IPS-NIHi7 (cell line): Measurements from ENCODE around the gene VAMP5.
"Not testable (repeated sequence)": the region's sequence is repeated elsewhere in the genome, so short reads cannot be mapped to it uniquely, and the experiment has no call there.

Experiments
- DNase-seq: peaks from one replicate; pipeline ENCODE4 v3.0.0; 2012; ENCODE audit warnings: mixed read lengths; ENCODE audit errors: extremely low spot score

Gene VAMP5

GRCh38 chr2:85550486-85550885, 33.7 kb upstream of the VAMP5 start:
- DNase-seq = no peak

DNA sequence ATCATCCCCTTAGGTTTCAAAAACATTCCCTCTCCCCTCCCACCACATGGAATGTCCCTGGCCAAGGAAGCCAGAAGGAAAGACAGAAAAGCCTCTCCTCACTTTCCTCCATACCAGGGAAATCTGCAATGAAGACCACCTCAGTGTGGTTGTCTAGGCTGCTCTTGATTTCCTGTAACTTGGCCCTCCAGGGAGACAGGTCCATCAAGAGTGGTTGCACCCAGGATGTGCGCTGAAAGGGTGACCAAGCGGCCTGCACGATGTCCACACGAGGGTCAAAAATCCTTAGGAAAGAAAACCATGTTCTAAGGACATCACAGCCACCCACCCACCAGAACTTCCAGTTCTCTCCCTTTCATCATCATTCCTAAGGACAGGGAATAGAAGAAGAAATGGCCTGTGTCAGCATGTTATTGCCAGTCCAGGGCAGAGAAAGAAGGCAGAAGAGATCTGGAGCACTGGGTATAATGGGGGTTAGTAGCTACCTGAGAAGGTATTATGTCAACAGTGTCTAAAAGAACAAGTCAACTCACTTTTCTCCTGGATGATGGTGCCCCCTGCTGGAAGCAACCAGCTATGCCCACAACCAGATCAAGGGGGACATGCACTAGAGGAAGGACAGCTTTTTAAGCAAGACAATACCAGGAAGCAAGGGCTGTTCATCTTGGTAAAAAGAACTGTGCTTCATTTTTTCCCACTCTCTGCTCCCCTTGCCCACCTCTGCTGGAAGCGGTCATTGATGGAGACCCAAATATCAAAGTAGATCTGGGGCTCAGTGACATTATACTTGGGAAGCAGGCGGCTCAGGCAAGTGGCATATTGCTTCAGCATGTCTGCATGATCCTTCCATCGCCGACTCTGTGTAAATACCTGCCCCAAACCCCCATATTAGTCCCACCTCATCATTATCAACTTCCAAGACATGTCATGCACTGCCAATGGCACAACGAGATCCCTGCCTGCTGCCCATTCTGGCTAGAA, 32.2 kb upstream of the VAMP5 start:
- peak; percentile 73 for DNase-seq

GRCh38 chr2:85553184-85553583, 31.0 kb upstream of the VAMP5 start:
- no peak for DNase-seq

DNA sequence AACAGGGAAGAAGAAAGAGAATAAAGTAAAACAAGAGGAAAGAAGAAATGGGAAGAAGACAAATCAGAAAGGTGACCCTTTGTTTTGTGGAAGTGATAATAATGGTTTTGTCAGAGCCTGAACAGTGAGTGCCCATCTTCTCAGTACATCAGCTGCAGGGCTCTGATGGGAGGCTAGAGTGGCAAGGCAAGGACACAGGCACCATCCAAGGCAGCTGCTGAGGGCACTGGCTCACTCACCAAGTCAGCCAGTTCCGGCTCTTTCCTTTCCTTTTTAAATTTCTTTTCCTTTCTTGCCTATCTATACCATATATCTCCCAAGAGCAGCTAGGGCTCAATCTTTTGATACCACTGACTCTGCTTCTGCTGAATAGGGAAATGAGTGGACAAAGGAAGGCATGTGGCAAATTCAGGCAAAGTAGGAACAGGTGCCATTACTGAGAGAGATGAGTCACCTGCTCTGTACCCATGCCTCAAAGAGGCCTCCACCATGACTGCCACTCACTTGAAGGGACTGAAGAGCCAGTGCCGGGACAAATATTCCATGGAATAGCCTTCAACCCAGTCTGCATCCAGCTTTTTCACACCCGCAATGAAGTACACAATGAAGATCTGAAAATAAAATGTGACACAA, 29.1 kb upstream of the VAMP5 start:
- no peak for DNase-seq

GRCh38 chr2:85557130-85557529, 27.1 kb upstream of the VAMP5 start:
- no peak for DNase-seq

DNA sequence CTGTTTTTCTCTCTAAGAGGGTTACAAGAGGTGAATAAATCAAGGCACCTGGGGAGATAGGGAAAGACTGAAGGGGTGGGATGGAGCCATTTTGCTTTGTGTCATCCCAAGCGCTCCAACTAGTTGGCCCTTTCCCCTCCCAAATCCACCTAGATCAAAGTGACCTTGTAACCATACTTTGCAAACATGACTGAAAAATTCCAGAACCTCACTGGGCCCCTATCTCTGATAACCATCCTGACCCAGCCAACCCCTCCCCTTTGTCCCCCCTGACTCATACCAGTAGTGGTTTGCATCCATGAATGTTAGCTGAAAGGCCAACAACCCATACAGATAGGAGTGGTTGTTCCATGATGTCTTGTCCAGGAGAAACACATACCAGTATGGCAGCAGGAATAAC, 26.1 kb upstream of the VAMP5 start:
- no peak for DNase-seq

DNA sequence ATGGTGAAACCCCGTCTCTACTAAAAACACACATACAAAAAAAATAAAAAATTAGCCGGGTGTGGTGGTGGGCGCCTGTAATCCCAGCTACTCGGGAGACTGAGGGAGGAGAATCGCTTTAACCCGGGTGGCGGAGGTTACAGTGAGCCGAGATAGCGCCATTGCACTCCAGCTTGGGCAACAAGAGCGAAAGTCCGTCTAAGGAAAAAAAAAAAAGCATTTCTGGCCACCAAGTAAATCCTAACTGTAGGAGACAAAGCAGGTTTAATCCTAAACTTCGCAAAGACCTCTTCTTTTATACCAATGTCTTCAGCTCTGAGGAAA, 23.9 kb upstream of the VAMP5 start:
- not testable (repeated sequence) for DNase-seq

DNA sequence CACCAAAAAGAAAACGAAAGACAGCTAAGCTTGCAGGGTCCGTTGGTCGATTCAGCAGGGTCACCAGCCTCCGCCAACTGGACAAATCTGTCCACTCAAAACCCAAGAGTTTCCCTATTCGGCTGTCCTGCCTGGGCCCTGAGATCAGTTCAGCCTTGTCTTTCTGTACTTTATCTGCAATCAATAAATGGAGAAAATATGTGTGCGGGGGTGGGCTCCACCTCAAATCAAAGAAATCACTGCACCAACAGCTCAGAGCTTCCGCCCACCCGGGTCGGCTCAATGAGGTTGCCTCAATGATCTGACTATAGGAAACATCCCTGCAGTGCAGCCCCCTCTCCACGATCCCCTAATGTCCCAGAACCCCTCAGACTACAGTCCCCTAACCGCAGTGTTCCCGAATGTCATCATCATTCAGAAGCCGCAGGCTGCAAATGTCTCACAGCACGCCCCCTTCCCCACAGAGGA, 23.4 kb upstream of the VAMP5 start:
- DNase-seq = no peak

DNA sequence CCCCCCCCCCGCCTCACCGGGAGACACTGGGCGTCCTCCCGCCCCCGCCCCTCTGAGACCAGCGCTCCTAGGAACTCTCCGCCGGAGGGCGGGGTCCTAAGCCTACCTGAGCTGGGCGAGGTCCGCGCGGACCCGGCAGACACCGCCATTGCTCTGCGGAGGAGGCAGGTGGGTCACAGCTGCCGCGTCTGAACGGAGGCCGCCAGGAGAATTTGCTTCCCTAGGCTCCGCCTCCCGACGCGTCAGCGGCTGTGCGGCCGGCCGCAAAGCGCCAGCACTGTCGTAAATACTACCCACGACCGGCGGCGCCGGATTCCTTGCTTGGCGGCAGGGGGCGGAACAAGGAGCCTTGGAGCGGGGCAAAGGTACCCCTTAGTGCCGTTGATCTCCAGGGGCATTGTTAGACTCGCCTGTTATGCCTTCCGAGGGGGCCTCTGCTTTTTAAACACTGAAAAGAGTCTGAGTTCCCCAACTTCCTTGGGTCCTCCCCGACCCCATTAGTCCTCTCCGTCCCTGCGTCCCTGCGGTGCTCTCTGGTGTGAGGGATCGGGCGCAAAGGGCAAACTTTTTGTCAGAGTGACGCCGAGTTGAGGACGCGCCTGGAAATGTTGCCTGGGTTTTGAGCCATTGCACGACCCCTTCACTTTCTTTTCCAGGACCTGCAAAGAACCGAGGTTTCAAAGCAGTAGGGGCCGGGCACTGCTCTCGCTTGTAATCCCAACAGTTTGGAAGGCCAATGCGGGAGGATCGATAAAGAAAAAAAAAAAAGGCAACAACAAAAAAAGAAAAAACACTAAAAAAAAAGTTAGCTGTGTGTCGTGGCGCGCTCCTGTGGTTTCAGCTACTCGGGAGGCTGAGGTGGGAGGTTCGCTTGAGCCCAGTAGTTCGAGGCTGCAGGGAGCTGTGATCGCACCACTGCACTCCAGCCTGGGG, 22.7 kb upstream of the VAMP5 start, which contains the start of gene GGCX:
Gene GGCX, minus strand, starts transcription at position 214 of the 933 bp plus-strand sequence. Its CDS starts 65 bp downstream, at position 149.
- DNase-seq = peak; percentile 95

DNA sequence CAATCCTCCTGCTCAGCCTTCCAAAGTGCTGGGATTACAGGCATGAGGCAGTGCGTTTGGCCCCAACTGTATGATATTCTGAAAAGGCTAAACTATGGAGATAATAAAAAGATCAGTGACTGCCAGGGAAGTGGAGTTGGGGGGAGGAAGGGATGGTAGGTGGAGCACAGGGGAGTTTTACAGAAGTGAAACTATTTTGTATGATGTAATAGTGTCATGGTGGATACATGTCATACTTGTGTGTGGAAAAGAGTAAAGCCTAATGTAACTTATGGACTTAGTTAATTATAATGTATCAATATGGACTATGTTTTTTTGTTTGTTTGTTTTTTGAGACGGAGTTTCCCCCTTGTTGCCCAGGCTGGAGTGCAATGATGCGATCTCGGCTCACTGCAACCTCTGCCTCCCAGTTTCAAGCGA, 20.1 kb upstream of the VAMP5 start:
- no peak for DNase-seq

GRCh38 chr2:85566265-85566664, 18.0 kb upstream of the VAMP5 start:
- DNase-seq = no peak

GRCh38 chr2:85575739-85576138, 8.5 kb upstream of the VAMP5 start:
- DNase-seq = no peak

DNA sequence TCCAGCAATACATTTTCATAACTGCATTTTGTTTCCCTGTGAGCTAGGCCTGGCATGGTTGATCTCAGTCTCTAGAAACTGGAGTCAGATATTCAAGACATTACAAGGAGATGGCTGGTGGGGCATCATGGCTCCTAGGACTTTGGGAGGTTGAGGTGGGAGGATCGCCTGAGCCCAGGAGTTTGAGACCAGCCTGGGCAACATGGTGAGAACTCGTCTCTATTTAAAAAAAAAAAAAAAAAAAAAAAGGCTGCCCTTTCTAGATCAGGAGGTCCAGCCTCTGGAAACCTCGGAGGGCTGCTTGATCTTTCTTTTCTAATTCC, 7.2 kb upstream of the VAMP5 start:
- DNase-seq = no peak

DNA sequence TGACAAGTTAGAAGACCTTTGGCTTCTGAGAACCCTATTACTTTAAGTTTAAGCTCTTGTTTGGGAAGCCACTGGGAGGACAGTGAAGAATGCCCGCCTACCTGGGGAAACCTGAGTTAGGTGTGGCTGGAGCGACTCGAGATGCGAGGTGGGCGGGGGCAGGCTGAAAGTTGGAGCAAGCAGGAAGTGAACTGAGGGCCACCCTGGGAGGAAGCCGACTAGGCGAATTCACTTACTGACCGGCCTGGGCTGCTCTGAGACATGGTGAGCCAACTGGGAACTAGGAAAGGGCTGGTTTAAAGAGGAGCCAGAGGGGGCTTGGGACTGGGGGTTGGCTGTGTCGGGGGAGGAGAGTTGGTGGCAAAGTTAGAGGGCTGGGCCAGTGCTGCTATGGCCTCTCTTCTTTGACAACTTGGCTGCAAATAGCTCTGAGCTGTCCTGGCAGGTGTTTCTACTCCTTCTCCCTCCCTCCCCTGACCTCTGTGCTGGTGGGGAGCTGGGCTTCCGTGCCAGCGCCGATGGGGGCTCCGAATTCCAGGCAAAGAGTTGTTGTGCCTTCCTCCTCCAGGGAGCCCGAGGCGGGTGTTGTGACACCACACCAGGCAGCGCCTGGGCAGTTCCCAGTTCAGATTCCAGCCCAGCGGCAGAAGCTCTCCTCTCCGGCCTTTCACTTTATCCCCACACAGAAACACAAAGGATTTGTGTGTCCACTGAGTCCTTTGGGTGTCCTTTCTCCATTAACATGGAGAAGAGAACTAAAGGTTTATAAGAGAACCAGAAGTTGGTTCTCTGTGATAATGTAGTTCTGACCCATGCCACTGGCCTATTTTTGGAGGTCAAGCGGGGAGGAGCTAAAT, 6.6 kb upstream of the VAMP5 start, which contains the start of gene VAMP8:
Gene VAMP8, plus strand, starts transcription at position 201 of the 857 bp plus-strand sequence. Its CDS starts 61 bp downstream, at position 262.
- peak; percentile 90 for DNase-seq

DNA sequence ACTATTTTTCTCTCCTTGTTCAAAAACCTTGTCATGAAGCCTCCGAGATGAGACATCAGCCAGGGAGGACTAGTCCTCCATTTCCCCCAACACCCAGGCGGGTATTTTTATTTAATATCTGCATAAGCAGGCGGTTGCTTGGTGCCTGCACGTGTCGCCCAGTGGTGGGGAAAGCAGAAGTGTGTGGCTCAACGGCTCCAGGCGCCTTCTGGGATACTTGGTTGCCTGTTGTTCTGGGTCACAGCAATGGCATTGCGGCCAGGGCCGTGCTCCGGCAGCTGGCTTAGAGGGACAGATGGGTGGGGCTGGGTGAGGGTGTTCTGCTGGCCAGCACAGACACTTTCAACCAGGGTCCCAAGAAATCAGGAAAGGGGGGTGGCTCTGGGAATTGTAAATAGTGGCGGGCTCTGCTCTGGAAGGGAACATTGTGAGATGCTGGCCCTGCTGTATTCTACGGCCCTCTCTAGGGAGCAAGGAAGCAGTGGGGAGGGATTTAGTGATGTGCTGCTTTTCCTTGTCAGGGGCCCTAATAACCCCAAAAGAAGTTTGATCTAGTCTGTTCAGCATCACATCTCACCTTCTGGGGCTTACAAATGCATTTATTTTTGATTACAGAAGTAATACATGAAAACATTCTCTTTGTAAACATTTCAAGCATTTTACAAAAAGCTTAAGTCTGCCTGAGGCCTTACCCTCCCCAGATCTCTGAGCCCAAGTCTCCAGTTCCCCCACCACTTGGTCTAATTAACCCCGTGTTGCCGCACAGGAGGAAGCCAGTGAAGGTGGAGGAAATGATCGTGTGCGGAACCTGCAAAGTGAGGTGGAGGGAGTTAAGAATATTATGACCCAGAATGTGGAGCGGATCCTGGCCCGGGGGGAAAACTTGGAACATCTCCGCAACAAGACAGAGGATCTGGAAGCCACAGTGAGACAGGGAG, 5.7 kb upstream of the VAMP5 start:
- no peak for DNase-seq

GRCh38 chr2:85579266-85579935, 4.8 kb upstream of the VAMP5 start:
- DNase-seq = peak; percentile 52

GRCh38 chr2:85580206-85580605, 4.0 kb upstream of the VAMP5 start:
- DNase-seq = no peak

DNA sequence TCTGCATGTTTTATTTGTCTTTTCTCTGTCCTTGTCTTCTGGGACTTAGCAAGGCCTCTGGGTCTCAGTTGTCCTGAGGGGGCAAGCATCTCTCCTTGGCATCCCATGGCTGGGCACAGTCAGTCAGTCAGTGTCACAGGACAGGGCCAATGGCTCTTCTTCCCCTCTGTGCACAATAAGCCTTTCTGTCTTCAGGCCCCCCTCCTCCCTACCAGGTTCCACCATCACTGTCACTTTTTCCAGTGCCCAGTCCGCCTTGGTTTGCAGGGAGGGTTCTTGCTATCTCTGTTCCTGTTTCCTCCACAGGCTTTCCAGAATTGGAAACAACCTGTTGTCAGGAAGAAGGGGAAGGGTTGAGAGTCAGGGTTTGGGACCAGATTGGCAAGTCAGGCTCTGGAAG, 1.7 kb upstream of the VAMP5 start:
- no peak for DNase-seq

- DNase-seq = no peak
These were observed 421 bp upstream of the VAMP5 start for GRCh38 chr2:85583667-85584353.
